OCI-M2 (cell line): ENCODE measurements around the gene PLK3.
"Not testable (repeated sequence)": the region's sequence is repeated elsewhere in the genome, so short reads cannot be mapped to it uniquely, and the experiment has no call there.

Experiments
- DNase-seq: peaks from one replicate; lab custom pipeline; 2025; ENCODE audit not compliant: unreplicated experiment; lab: John Stamatoyannopoulos, UW

PLK3 gene

DNA sequence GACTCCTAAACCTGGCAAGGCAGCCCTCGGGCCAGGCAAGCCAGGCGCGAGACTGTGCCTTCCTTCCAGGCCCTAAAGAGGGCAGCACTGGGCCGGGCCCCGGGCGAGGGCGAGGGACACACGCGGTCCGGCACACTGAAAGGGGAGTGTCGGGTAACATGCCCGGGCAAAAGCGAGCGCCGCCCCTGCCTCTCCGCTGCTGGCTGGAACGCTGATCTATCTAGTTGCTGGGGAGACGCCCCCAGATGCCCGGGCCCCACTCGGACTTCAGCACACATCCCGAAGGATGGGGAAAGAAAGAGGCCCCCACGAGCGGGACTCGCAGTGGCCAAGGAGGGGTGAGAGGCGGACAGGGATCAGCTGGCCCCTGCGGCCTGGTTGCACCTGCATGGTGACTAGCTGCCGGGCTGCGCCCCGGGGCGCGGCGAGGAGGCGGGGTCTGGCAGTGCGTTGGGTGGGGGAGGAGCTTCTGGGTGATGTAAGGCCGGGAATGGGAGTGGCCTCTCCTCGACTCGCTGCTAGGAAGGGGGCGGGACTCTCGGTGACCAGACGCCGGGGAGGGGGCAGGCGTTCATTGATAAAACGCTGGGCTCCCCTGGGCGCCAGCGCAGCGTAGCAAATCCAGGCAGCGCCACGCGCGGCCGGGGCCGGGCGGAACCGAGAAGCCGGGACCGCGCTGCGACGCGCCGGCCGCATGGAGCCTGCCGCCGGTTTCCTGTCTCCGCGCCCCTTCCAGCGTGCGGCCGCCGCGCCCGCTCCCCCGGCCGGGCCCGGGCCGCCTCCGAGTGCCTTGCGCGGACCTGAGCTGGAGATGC is at the start of gene PLK3:
PLK3 (plus strand) TSS at position 608 of the 815 bp plus-strand sequence; CDS start at position 695, 87 bp downstream.
- peak; percentile 95 for DNase-seq

DNA sequence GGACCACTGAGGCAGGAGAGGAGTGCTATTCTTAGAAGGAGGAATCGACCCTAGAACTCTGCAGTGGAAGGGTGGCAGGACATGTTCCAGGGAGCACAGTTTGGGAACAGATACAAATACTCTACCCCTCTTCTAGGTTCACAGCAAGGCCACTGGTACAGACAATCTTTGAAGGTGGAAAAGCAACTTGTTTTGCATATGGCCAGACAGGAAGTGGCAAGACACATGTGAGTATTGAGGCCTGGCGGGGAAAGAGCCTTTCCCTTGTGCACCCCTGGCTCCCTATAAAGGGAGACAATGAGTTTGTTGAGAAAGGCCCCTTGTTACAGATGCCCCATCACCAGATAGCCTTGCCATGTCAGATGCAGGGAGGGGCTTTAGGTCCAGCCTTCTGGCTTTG is 42.8 kb upstream of the PLK3 start:
- DNase-seq: no peak

DNA sequence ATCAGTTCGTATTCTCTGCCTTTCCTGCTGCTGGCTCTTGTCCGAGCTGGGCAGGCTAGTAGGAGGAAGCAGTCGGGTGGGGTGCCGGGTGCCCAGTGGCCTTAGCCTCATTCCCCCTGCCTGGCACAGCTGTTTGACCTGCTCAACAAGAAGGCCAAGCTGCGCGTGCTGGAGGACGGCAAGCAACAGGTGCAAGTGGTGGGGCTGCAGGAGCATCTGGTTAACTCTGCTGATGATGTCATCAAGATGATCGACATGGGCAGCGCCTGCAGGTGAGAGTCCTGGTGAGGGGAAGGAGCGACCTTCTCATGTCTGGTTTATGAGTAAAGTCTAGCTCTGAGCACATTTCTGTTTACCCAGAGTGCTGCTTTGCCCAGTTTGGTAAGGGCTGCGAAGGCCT is 41.1 kb upstream of the PLK3 start:
- no peak for DNase-seq

DNA sequence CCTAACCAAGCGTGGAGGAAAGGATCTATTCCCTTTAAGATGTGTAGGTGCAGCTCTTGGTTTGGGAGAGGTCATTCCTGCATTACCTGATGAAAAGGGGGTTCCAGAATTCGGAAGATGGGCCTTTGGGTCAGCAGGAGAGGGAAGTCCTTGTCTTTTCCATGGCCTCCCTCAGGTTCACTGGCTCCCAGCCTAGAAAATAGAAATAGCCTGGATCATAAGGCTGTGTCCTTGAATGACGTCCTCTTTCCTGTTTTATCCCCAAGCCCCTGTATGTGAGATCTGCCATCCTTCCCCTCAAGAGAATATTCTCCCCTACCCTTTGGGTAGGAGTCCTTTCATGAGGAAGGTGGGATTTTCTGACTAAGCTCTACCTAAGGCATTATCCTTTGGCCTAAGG is 39.3 kb upstream of the PLK3 start:
- no peak for DNase-seq

DNA sequence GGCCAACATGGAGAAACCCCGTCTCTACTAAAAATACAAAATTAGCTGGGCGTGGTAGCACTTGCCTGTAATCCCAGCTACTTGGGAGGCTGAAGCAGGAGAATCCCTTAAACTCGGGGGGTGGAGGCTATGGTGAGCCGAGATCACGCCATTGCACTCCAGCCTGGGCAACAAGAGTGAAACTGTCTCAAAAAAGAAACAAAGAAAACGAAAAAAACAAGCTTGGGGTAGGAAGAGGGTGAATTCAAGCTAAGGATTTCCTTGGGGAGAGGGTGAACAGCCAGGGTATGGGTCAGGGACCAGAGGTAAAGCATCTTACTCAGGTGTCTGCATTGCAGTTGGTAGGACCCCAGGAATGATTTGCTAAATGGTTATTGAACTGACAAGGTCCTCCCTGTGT is 33.8 kb upstream of the PLK3 start:
- not testable (repeated sequence) for DNase-seq

DNA sequence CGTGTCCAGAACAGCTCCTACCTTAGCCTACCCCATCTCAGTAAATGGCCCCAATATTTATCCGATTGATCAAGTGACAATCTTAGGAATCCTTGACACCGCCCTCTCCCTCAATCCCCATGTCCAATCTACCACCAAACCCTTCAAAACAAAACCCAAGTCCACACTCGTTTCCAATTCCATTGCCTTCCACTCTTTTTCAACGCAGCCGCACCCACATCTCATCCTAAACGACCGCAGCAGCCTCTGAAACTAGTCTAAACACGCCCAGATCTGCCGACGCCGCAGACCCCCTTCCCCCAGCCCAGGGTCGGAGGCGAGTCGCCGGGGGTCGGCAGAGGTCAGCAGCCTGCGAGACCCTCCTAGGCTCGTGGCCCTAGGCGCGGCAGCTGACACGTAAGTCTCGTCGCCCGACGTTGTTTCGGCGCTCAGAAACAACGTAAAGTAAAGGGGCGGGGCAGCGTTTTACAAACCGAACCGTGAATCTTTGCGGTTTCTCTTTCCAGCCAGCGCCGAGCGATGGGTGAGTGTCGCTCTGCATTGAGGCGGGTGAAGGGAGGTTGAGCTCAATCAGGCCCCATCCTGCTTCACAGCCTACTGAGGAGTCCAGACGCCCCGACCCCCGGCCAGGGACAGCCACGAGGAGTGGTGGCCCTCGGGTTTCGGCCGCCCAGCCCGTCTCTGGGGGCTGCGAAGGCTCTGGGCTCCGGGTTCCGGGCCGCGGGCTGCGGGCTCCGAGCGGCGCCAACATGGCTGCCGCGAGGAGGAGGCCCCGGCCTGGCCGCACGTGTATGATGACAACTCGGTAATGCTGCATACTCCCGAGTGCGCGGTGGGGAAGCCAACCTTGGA is 24.9 kb upstream of the PLK3 start, which contains the start of gene RPS8:
RPS8 (plus strand) TSS at position 463 of the 852 bp plus-strand sequence; CDS start at position 520, 57 bp downstream.
- DNase-seq: peak; percentile 71

DNA sequence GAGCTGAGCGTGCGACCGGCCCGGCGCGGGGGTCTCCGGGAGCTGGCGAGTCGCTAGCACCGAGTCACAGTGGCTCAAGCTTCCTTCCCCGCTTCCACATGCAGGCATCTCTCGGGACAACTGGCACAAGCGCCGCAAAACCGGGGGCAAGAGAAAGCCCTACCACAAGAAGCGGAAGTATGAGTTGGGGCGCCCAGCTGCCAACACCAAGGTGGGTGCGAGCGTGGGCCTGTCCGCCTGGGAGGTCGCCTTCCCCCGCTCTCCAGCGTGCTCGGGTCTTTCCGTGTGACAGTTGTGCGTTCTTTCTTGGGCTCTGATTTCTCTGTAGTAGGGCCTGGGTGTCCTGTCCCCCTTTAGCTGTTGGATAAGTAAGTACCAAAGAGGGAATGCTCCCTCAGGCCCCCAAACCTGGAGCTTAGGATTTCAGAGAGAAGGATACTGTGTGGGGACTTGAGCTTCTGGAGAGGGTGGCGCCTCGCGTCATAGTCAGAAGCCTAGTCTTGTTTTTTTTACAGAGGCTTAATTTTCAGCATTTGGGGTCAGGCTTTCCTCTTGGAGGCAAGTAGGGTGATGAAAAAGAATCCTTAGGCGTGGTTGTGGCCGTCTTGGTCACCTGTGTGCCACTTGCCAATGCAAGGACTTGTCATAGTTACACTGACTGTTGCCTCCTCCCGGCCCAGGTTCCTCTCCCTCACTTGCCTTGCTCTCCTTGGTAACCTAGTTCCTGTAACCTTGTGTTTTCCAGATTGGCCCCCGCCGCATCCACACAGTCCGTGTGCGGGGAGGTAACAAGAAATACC is 24.0 kb upstream of the PLK3 start:
- no peak for DNase-seq

DNA sequence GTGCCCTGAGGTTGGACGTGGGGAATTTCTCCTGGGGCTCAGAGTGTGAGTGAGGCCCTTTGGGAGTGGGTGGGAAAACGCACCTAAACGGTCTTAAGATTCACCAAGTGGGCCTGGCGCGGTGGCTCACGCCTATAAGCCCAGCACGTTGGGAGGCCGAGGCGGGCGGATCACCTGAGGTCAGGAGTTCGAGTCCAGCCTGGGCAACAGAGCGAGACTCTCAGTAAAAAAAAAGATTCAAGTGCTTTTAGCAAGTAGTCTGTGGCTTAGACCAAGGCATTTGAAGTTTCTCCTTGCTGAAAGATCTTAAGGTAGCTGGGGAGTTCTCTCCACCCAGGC is 23.5 kb upstream of the PLK3 start:
- no peak for DNase-seq

DNA sequence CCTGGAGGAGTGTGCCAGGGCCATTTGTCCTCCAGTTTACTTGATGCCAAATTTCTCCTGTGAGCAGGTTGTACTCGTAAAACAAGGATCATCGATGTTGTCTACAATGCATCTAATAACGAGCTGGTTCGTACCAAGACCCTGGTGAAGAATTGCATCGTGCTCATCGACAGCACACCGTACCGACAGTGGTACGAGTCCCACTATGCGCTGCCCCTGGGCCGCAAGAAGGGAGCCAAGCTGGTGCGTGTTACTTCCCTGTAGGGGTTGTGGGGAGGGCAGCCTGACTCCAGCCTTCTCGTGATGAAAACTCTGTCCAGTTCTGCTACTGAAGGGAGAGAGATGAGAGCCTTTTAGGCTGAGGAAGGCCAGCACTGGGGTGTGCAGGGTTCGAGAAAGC is 22.6 kb upstream of the PLK3 start:
- no peak for DNase-seq

DNA sequence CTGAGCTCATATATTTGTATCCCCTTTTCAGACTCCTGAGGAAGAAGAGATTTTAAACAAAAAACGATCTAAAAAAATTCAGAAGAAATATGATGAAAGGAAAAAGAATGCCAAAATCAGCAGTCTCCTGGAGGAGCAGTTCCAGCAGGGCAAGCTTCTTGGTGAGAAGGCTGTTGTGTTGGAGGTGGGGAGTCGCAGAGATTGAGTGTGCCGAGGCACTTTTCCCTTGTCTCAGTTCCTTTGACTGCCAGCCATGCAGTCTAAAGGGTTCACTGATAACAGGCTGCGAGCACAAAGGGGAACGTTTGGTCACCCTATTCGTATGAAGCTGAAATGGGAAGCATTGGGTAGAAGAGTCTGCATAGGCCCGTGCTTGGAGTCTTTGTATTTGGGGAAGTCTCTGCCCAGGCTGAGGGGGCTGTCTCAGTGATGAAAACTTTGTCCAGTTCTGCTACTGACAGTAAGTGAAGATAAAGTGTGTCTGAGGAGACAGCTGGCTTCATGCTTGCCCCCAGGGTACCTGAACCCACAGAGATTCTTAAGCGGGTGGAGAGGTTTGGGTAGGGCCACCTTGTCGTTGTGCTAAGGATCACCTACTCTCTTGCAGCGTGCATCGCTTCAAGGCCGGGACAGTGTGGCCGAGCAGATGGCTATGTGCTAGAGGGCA is 22.1 kb upstream of the PLK3 start:
- no peak for DNase-seq

DNA sequence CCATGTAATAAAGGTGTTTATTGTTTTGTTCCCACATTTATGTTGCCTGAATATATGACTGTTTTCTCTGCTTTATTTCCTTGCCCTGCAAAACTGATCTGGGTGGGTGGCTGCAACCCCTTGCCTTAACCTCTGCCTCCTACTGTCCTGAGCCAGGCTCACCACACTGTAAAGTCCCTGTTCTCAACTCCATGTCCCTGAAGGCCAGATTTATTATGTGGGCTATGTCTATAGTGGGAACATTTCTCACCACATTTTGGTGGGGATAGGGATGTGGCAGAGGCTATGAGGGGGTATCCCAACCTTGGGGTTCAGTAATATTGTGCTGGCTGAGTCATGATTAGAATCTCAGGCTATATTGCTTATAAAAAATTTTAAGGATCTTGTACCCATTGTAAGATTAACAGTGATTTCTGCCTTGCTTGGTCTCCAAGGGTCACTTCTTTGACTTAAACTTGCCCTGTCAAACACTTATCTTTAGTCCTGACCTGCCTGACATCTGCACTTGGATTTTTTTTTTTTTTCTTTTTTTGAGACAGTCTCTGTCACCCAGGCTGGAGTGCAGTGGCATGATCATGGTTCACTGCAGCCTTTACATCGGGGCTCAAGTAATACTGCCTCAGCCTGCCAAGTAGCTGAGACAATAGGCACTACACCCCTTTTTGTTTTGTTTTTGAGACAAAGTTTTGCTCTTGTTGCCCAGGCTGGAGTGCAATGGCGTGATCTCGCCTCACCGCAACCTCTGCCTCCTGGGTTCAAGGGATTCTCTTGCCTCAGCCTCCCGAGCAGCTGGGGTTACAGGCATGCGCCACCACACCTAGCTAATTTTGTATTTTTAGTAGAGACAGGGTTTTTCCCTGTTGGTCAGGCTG is 21.2 kb upstream of the PLK3 start:
- DNase-seq: no peak

DNA sequence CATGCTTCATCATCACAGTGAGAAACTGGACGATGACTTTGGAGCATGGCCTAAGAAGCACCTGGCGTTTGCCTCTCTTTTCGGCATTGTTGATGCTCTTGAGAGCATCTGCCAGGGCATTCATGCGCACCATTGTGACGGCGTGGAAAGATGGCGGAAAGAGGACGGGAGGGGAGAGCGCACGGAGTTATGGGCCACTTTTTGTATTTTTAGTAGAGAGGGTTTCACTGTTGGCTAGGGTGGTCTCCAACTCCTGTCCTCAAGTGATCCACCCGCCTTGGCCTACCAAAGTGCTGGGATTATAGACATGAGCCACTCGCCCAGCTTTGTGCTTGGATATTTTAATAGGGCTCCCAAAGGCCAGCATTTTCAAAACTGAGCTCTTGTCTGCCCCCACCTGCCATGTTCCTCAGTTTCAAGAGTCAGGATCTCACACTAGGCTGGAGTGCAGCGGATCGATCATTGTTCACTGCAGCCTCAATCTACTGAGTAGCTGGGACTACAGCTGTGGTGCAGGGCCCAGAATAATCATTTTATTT is 19.5 kb upstream of the PLK3 start:
- DNase-seq: no peak

DNA sequence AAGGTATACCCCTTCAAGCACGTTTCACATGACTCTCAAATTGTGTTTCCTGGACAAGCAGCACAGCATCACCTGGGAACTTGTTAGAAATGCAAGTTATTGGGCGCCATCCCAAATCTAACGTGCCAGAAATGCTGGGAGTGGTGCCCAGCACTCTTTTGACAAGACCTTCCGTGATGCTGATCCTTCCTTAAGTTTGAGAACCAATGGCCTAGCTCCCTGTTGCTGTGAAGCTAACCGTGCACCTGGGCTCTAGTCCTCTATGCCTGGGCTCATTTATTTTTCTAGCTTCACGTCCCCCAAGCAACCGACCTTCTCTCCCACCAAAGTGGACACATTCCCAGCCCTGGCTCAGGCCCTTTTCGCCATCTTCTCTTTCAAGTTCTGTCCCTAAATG is 16.5 kb upstream of the PLK3 start:
- DNase-seq: no peak

DNA sequence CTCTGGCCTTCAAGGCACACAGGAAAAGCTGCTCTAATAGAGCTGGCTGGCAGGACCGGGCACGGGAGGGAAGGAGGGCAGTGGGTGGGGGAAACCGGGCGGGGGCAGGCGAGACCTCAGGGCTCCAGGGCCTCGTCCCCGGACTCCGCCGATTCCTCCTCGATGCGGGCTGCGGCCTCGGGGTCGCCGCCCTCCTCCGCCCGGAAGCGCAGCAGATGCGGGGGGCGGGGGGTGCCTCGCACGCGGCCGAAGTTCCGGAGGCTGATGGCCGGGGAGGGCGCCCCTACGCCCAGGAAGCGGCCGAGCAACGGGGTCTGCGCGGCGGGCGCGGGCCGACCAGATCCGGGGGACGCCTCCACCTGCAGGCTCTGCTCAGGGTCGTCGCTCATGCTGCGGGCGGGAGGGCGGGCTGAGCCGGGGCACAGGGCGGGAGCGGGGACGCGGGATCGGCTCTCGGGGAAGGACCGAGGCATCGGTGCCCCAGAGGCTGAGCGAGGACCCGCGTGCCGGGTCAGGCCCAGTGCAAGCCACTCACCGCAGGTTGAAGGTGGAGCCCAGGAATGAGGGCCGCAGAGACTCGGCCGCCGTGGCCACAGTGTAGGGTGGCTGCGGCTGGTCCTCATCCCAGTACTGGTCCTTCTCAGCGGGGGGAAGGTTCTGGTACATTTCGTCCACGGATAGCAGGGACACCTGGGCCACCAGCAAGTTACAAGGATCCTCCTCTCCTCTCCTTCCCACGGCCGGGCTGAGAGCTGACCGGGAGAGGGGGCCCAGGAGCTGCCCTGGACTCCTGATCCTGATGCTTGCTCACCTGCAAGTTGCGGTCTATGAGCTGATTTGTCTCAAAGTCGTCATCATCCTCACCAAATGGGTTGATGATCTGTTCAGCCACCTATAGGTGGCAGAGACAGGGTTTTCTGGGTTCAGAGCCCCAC is 15.8 kb upstream of the PLK3 start:
- no peak for DNase-seq

DNA sequence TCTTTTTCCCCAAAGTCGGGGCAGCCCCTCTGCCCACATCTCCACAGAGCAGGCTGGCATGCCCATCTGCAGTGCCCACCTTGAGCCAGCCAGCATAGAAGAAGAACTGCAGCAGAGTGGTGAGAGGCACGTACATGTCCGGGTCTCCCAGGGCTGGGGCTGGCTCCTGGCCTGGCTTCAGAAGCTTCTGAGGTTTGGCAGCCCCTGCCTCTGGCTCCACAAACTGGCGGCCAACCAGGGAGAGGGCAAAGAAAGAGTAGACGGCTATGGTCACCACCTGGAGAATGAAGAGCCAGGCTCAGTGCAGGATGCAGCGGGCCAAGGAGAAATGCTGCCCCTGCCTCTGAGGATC is 15.2 kb upstream of the PLK3 start:
- DNase-seq: no peak

DNA sequence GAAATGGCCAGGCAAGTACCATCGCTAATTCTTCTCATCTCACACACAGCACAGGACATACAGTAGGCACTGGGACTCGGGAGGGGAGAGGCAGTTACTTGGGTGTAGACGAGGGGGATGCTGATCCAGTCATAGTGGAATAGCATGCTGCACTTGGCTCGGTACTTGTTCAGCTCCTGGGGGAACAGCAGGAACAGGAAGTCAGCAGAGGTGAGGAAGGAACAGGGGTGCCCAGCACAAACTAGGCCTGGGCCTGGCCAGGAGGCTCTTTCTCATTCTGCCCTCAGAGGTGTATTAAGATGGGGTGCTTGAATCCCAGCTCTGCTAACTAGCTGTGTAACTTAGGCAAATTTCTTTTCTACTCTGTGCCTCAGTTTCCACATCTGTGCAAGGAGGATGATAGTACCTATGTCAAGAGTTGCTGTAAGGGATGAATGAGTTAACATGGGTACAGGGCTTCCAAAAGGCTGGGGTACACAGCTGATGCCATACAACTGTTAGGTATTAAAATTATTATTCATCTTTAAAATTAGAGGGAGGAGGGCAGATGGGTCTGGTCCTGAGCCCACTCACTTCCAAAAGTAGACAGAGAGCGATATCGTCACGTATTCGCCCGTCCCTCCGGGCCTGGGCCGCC is 14.6 kb upstream of the PLK3 start:
- DNase-seq: no peak

DNA sequence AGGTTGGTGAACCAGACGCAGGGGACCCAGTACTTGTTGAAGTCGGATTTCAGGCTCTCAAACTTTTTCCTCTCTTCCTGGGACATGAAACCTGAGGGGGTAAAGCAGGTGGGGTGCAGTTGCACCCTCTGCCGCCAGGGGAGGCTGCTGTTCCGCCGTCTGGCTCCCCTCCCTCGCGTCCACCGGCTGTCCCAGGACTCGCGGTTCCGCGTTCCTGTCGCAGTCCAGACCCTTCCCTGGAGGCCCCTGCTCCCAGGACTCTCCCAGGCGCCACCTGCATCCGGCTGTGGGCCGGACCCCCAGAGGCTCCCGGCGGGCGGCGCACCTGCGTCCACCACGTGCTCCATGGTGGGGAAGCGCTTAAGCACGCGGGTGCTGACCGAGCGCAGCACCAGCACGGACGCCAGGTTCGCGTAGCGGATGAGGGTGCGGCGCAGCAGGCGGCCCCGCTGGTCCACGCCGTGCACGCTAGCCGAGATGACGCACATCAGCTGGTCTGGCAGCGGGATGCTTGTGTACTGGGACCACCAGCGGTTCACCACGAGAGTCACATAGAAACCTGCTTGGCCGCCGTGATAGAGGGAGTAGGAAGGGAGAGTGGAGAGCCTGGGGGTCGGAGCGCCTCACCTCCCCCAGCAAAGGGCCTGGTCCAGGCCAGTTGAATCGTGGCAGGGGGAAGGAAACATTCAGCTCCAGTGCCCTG is 13.9 kb upstream of the PLK3 start:
- no peak for DNase-seq
